ENCODE results near the gene CALU.

The CALU gene

DNA sequence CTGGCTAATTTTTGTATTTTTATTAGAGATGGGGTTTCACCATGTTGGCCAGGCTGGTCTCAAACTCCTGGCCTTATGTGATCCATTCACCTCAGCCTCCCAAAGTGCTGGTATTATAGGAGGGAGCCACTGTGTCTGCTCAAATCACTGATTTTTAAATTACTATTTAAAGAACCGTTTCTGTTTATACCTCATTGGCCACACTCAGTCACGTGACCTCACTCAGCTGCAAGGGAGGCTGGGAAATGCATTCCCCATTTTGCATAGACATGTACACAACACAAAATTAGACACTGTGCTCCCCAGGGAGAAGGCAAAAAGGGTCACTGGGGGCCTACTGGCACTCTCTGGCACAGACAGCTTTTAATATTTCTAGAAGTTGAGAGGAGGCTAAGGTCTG is 13.6 kb upstream of the CALU start:
- no peak for FAIRE-seq

DNA sequence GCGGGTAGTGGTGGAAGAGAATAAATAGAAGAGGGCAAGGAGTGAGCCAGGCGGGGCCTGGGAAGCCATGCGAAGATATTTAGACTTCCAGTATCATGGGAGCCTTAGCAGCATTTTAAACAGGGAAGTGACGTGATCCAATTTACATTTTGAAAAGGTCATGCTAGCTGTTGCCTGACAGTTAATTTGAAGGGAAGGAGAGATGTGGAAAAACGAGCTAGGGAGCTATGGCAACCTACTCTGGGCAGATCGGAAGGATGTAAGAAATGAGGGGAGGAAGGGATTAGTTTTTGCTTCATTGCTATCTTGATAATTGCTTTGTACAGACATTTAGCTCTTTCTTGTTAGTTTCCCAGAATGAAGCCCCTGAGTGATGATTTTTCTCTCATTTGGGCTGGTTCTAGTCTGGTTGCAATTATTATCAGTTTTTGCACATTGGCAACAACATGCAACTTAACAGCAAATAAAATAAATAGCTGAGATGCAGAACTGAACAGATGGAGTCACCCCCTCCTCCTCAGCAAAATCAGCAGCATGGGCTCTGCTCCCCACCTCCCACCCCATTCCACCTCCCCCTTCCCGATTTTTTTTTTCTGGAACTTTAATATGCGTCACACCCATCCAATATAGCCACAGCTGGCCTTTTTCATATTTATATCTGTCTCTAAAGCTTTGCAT is 13.0 kb upstream of the CALU start:
- FAIRE-seq, result no peak

DNA sequence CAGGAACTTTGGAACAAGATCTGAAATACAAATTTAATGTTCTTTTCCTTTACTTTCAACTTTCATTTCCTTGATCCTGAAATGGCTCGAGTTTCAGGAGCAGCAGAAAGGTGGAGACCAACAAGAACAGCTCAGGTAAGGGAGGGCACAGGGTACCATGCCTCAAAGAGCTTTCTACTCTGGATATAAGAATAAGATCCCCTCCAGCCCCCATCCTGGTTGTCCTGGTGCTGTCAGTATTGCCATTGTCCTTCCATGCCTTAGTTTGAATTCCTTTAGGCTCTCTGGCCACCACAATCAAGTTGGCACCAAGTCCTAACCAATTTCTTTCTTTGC is 12.5 kb upstream of the CALU start:
- no peak for FAIRE-seq

DNA sequence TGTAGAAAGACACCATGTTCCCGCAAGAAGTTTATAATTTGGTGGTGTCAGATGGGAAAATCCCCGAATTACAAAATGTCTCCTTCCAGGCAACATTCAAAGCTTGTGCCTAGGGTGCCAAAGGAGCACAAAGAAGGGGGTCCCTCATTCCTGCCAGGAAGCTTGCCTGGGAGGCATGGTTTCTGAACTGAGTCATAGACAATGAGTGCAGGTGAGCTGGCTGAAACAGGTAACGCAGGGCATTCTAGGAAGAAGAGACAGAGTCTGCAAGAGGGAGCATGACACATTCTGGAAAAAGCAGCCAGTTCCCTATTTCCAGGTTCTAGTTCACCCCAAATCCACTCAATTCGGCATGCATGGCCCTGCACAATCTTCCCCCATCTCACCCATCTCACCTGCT is 11.9 kb upstream of the CALU start:
- no peak for FAIRE-seq

DNA sequence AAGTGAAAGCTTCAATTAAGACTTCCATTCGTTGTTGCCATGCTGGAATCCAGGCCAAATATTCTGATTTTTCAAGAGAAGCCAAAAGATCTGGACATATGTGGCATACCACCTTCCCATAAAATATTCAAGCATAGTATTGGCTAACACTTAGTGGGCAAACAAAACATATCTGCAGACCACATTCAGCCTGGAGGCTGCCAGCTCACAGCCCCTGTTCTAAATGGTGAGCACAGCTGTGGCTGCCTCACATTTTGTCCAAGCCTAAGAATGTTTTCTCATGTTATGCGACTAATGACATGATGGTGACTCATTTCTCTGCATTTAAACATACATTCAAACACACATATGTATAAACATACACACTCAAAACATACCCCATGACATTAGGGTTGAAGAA is 10.6 kb upstream of the CALU start:
- no peak for FAIRE-seq

DNA sequence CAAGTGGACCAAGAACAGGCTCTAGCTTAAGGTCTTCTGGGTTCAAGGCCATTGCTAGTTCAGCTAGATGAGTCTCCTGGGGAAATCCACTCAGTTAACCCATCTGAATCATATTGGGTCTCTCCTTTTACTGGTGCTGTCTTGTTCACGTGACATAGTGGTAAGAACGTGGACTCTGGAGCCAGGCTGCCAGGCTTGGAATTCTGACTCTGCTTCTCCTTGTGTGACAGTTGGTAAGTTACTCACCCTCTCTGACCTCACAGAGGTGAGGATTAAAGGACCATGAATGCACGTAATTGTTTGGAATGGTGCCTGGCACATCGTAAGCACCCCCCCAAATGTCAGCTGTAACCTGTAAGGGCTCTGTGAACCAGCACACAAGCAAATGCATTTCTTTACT is 9.7 kb upstream of the CALU start:
- FAIRE-seq, result no peak

DNA sequence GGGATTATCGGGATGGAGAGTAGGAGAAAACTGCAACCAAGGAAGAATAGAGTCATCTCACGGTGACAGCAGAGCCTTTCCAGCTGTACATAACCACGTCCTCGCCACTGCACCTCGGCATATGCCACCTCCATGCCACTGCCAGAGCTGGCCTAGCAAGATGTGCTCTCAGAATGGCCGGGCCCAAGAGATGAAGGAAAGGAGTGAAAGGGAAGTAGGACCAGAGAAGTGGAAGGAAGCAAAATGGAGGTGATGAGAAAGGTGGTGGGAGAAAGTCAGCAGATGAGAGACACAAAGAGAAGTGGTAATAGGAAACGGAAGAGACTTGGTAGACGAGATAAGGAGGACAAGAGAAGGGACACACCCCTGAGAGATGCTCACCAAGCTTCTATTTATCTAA is 8.0 kb upstream of the CALU start:
- FAIRE-seq, result no peak

DNA sequence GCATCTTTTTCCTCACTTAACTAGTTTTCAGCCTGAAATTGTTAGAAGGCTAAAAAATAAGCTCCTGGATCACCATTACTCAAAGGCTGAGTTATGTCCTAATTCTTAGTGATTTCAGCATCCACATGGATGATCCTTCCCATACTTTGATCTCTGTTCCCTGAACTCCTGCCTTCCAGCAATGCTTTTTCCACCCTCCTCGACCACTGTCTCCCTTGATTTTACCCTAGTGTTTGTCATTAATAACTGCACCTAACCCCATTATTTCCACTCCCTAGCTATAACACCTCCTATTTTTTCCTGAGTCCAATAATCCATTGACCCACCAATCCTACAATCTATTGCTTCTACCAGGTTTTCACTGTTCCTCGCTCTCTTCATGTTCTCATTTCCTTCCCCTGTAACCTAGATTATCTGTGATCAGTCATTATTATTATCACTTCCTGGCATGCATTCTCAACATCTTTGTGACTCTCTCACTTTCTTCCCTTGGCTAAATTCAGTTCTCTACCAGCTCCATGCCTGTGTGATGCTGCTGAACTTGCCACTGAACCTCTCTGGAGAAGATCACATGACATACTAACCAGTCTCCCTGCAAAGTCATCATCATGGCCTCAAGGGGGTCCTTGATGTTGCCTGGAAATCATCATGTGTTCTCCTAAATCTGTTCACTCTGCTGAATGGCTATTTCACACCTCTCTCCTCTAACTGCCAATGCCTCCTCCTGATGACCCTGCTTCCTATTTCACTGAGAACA is 6.5 kb upstream of the CALU start:
- no peak for FAIRE-seq

DNA sequence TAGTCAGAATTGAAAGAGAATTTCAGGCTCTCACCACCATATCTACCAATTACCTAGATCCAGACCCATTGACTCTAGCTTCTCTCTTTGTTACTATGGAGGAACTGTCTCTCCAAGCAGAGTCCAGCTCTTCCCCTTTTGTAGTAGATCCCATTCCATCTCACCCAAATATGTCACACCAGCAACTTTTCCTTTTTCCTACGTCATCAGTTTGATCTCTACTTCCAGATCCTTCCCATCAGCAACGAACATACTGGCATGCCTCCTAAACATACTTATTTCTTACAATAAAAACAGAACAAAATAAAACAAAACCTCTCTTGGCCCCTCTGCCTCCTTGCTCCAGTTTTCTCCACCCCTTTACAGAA is 5.9 kb upstream of the CALU start:
- no peak for FAIRE-seq

DNA sequence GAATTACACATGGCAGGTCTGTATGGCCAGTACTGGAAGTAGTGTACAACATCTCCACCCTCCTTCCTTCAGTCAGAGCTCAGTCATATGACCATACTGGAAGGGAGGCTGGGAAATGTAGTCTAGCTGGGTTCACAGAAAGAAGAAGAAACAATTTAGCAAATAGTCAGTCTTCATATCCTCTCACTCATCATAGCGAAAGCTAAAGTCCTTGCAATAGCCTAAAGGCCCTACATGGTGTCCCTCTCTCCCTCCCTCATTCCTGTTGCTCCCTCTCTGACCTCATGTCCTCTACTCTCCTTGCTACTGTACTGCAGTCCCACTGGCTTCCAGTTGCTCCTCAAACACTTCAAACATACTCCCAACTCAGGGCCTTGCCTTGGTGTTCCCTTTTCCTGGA is 4.3 kb upstream of the CALU start:
- FAIRE-seq, result no peak

DNA sequence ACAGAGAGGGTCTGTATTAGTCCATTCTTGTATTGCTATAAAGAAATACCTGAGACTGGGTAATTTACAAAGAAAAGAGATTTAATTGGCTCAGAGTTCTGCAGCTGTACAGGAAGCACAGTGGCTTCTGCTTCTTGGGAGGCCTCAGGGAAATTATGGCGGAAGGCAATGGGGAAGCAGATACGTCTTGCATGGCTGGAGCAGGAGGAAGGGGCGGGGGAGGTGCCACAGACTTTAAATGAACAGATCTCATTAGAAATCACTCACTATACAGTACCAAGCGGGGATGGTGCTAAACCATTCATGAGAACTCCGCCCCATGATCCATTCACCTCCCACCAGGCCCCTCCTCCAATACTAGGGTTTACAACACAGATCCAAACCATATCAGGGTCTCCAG is 3.7 kb upstream of the CALU start:
- FAIRE-seq, result no peak

DNA sequence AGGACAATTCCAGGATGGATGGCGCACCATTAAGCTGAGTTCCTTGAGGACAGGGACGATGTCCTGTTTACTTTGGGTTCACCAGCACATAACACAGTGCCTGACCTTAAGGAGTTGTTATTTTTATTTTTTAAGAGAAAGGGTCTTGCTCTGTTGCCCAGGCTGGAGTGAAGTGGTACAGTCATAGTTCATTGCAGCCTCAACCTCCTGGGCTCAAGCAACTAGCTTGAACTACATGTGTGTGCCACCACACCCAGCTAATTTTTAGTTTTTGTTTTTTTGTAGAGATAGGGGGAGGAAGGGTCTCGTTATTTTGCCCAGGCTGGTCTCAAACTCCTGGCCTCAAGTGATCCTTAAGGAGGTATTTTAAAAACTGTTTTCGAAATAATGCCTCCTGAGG is 1.7 kb upstream of the CALU start:
- FAIRE-seq, result no peak

DNA sequence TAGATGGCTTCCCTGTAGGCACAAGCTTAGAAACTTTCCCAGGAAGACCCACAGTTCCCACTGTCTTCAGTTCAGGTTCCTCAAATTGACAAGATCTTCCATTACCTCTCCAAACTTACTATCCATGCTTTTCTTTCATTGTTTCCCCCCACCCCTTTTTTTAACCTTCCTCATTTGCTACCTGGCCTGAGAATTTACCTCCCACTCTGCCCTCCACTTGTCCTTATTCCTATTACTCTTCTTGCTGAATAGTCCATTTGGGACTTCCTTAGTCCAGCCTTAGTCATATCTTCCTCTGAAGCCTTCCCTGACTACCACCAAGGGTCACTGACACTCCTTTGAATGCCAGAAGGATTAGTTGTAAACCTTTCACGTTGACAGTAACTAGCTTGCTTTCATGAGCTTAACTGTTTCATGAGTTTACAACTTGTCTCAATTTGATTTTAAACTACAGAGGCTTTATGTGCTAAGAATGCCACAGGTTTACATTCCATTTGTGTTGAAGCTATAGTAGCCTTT is 1.2 kb upstream of the CALU start:
- no peak for FAIRE-seq

DNA sequence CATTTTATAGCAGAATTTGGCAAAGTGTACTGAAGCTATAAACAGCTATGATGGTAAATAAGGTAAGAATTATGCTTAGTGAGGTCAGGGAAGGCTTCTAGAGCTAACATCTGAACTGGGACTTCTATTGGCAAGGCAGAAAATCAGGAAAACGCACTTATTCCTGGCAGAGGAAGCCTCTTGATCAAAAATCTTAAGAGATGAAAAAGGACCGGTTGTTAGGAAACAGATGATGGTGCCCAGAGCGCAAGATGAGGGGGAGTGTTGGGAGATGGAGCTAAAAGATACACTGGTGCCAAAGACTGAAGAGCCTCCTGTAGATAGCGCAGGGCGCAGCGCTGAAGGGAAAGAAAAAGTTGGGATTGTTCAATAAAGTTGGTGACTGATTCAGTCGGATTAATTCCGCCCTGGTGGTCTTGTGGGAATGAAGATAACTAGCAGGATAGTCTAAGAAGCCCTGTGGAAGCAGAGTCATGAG is 550 bp upstream of the CALU start:
- FAIRE-seq, result no peak

DNA sequence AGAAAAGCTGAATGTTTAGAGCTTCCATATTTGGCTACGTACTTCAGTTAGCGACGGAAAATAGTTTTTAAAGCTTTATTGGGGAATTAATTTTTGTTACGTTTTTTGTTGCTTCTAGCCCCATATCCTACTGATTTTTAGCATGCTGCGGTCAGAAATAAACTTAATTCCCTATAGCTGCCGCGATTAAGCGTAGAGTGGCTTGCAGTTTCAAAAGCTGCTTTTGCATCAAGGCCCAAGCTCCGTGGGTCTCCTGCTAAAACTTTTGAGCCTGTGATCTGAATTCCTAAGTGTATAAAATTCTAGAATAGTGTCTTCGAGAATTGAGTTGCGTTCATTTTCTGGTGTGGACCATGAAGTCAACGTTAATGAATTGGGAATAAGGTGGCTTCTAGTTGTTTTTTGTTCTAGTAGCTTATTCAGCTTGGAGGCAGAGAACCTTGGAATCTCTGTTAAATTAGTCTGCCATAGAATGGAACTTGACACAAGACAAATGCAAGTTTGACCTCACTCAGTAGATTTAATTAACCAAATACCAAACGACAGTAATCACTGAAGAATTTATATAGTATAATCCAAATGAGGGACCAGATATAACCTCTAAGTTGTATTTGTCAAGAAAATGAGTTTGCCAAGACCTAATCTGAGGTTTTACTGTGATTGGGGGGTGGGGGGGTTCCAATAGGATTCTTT is 977 bp downstream of the CALU start:
- FAIRE-seq, result no peak

DNA sequence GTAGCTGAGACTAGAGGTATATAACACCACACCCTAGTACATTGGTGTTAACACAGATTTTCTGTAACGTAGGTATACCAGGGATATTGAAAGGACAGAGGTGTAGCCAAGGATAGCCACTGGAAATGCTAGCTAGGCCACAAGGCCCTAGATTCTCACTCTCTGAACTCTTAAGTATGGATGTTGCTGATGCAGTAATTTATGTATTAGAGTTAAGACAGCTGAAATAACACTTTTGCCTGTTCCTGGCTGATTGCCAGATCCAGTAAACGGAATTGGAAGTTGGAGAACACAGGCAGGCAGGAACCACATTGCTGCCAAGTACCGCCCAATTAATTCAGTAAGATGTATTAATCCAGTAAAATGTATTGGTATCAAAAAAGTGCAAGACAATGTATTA is 1.8 kb downstream of the CALU start:
- no peak for FAIRE-seq

DNA sequence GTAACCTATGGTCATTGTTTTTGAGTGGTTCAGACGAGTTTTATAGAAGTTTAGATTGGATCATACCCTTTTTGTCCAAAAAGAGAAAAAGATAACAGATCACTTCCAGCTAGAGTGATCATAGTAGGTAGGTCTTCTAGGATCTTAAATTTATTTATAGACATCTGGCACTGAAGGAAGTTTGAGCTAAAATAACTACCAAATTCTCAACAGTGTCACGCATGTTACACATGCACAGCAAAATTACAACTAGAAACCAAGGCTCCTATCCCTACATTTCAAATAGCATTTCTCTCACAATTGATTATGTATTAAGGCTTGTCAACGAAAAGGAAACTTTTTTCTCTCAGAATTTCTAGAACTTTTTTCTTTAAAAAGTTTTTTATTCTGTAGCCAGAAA is 2.3 kb downstream of the CALU start:
- FAIRE-seq, result no peak

DNA sequence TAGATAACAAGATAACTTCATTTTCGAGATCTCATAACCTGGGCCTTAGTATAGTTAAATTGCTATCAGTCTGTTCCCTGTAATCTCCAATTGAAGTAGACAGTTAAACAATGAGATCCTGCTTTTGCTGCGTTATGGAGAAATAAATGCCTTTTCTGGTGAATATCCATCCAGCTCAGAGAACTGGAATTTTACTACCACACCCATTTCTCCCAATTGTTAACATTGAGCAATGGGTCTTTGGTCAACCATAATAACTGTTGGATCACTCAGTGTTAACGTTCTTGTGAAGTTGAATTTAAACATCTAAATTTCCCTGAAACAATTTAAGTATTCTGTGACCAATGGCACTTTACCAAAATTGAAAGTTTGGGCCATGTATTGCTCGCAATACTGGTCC is 3.0 kb downstream of the CALU start:
- no peak for FAIRE-seq

DNA sequence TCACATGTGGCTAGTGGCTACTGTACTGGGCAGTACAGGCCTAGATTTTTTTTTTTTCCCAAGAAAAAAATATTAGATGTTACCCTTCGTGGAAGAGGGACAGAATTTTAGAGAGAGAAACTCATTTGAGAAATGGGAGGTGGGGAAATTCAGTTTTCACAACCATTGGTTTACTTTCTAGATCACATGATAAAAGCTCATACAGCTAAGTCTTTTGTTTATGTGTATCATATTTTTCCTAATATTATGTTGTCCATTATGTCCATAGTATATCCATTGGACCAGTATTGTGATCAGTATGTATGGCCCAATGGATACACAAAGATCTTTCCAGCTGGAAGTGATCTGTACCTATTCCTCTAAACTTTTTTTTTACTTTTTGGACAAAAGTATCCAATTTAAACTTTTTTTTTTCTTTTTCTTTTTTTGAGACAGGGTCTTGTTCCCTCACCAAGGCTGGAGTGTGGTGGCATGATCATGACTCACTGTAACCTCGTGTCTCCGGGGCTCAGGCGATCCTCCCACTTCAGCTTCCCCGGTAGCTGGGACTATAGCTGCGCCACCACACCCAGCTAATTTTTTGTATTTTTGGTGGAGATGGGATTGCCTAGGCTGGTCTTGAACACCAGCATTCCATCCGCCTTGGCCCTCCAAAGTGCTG is 4.1 kb downstream of the CALU start:
- no peak for FAIRE-seq

DNA sequence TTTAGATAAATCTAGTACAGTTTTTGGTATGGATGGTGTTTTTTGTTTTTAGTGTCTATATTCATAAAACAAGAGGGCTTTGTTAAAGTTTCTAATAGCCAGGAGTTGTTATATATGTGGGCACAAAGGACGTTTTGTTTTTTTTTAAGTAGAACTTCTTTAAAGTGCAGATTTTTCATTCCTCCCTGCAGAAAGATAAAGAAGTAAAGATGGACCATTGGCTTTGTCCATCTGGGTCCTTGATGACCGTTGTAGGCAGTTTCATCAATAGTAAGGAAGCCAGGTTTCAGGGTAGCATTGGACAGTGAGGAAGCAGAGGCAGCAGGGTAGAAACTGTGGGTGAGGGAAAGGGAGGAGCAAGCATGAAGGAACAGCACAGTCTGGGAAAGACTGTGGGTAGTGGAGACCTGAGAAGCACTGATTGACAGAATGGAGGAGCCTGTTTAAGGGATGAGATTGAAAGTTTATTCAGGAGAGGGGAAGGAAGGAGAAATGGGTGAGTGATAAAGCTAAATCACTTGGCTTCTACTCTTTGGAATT is 5.3 kb downstream of the CALU start:
- FAIRE-seq, result no peak

DNA sequence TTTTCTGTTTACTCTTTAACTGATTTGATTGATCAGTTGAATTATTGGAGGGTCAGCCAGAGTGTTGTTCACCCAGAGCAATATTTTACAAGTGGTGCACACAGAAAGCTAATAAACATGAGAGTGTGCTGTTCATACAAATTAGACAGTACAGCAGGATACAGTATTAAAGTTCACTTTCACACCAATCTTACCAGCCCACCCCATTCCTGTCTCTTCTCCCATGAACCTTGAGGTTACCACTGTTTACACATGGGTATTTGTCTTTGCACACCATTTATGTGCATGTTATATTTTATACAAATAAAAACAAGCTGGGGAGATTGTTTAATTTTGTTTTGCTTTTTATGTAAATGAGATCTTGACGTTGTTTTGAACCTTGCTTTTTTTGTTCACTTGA is 6.5 kb downstream of the CALU start:
- FAIRE-seq, result no peak

DNA sequence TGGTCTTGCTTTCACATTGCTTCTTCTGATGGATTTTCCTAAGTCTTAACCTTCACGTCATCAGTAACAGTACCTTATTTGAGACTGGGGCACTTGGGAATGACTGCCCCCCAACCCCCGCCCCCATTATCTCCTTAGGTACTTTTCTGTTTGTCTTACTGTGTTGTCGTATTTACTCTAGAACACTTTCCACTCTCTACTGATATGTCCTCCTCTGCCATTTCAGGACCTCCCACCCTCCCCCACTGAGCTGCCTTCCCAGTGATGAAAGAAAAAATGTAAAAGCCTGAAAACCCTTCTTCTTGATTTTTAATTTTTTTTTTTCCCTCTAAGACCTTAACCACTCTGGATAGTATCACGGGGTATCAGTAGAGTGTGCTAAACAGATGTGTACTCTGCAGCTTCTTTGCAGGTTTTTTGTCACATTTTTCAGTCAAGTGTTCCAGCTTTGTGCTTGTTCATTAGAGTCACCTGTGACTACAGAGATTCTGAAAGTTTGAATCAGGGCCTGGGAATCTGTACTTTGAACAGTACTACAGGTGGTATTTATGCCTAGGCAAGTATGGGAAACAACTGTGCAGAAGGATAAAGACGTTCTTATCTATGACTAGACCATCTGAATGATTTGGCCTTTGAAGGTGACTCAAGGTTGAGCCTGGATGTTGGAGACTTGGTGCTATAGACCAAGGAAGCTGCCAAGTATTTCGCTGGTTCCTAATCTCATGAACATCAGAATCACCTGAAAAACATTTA is 8.3 kb downstream of the CALU start:
- no peak for FAIRE-seq
